C4-2B (cell line): ENCODE data around the gene RNF144B.

ENCODE experiments used
- CTCF ChIP-seq: fragments of 450-650 bp; conservative IDR thresholded peaks from 2 replicates; pipeline ENCODE4 v1.5.1; 2017; ENCODE audit warnings: mild to moderate bottlenecking
- ZFX ChIP-seq: fragments of 450-650 bp; IDR thresholded peaks from 2 replicates; pipeline ENCODE4 v1.6.1; 2017

GRCh38 chr6:18416341-18416679 is 29.2 kb downstream of the RNF144B start:
- TF ChIP-seq CTCF (no peak), ZFX (no peak)
